Stimulated activated CD8-positive, alpha-beta memory T cell treated with anti-CD3 and anti-CD28 coated beads, Interleukin-7, amount 100 ng/mL, for 24 hours (primary cell): ENCODE measurements around the gene TNFRSF19.

Experiments used
- DNase-seq: peaks from one replicate; pipeline ENCODE4 v3.0.0-alpha.2; 2020; ENCODE audit warnings: low read depth

Gene TNFRSF19

DNA sequence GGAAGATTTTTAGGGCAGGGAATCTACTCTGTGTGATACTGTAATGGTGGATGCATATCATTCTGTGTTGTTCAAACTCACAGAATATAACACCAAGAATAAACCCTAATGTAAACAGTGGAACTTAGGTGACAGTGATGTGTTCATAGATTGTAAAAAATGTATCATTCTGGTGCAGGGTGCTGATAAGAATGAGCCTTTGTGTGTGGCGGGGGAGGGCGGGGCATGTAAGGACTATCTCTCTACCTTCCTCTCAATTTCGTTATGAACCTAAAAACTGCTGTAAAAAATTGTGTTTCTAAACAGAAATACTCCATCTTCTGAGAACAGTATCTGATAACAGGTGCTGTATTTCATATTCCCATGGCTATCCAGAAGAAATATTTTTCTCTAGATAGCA lies 35.6 kb downstream of the TNFRSF19 start:
- DNase-seq: no peak

DNA sequence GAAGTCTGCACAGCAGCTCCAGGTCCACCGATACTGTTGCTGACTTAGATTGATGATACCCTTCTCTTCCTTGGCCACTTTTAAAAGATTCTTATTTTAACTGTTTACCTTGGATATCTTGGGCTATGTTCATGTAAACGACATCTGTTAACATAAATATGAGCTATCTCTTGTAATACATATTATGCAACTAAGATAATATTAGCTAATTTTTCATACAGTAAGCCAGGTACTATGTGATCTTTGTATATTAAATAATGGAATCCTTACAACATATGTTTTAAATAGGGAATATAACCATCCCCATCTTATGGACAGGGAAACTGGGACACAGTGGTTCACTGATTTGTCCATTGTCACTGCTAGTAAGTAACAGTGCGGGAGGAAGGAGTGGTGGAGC lies 37.9 kb downstream of the TNFRSF19 start:
- DNase-seq: no peak

DNA sequence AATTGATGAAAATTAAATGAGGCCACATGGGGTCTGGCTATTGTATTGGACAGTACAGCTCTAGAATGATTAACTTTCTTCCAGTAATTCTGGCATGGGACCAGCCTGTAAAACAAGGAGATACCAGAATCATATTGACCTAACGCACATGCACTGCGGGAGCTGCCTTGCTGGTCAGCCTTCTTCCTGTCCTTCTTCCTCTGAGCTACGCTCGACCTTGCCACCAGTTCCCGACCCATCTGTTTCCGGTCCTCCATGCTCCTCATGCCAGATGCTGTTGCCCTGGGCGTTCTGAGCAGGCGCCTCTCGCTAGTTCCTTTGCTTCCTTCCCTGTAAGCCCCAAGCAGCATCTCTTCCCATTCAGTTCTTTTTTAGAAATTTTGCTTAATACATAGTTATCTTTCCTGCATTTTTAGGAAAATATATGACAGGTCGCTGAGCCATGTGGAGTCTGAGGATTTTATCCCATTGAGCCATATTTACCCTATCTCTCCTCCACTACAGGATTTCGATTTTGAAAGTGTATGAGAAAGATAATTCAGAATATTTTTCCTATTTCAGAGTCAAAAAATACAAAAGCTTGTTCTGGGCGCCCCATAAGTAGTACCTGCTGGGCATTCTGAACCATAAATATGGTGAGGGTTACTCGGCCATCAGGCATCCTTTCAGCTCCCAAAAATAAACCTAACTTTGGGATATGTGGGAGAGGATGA lies 38.6 kb downstream of the TNFRSF19 start:
- DNase-seq: no peak

DNA sequence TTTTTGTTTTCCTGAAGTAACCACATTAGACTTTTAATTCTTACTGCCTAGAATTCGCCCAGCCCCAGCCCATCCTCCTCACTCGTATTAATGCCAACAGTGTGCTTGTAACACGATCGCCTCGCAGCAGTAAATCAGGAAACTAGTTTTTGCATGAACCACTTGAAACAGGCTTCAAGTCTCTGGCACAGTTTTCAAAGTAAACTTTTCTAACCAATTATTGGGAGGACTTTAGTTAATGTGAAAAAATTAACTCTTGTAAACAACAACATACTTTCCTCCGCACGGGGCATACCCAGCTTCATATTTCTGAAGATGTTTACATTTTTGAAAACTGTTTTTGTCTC lies 39.2 kb downstream of the TNFRSF19 start:
- no peak for DNase-seq

DNA sequence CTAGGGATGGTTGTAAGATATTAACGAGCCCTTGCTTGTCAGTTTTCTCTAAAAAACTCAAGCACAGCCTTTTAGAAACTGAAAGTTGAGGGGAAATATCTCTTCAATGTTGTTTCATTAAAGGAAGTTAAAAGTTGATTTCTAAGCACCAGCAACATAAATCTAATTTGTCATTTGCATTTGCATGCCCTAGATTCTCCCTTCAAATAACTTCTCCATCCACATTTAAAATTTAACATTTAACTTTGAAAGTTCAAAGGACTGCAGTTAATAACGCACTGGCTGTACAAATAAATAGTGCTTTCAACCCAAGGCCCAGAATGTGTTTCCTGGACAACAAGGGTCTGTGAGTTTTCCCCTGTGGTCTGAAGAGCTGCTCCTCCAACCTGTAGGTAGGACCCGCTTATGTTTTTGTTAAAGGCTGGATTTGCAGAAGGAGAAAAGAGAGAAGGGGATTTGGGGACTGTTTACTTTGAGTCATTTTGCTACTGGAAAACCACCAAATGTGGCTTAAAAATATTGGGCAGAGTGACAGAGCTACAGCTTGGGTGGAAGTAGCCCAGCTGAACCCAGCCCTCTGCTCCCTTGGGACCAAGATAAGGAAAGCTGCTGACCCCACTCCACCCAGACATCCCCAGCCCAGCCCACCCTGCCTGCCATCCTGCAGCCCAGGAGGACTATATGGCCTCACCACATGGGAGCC lies 39.8 kb downstream of the TNFRSF19 start:
- no peak for DNase-seq

DNA sequence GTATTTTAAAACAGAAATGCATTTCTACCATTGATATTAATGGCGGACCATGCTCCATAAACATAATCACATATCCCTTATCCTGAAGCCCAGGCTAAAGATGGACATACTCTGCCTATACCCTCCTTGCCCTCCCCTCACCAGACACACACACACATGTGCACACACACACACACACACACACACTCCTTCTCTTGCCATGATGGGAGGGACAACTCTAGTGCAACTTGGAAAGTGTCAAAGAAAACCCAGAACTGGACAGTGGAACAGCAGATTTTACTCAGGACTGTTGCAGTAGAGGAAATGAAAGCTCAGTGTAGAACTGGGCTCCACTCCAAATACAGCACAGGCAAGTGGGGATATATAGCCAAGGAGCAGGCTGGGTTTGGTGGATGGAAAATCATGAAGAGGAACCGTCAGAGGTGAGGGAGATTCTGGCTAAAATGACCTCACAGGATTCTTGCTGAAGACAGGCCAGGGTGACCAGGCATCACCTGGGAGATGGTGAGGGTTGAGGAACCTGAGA lies 40.8 kb downstream of the TNFRSF19 start:
- DNase-seq: no peak

DNA sequence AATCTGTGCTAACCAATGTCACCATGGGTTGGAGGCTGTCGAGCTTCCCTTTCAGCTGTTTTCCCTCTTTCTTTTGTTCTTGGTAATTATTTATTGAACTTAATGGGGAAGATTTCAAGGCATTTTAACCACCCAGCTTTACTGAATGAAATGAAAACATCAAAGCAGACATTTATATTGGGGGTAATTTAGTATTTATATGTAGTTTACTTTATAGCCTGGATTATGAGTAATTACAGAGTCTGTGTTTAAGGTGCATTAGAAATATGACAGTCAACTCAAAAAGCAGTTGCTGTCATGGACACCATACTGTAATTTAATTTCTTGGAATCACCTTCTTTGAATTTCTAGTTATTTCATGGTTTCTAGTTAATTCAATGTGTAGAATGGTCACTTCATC lies 42.0 kb downstream of the TNFRSF19 start:
- DNase-seq: no peak

DNA sequence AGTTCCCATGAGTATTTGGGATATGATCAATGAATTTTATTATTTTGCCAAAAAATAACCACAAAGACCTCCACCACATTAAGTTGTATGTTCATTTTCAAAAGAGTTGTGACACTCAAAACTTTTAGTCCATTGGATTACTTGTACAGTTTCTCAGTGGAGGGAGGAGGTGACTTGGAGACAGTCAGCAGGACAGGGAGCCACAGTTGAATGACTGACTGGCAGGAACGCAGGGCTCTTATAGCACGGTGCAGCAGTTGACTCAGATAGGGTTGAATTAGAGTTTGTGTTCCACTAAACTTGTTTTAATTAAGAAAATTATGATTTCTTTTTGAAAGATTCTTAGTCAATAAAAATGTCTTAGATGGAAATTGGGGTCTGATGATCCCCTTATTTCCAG lies 42.5 kb downstream of the TNFRSF19 start:
- DNase-seq: no peak

DNA sequence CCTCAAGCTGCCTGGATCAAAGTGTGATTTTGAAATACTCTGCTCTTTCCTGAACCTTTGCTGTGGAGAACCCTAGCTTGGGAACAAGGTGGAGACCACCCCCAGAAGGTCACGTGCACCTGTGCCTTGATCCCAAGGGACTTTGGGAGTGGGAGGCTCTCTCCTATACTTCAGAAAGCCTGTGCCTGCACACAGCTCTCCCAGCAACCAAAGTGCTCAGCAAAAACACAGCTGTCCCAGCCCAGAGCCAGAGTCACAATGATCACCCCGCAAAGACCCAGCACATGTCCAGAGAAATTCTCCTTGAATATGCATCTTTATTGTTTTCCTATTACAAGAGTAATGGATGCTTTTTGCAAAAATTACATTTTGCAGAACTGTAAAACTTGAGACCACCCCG lies 43.4 kb downstream of the TNFRSF19 start:
- no peak for DNase-seq

DNA sequence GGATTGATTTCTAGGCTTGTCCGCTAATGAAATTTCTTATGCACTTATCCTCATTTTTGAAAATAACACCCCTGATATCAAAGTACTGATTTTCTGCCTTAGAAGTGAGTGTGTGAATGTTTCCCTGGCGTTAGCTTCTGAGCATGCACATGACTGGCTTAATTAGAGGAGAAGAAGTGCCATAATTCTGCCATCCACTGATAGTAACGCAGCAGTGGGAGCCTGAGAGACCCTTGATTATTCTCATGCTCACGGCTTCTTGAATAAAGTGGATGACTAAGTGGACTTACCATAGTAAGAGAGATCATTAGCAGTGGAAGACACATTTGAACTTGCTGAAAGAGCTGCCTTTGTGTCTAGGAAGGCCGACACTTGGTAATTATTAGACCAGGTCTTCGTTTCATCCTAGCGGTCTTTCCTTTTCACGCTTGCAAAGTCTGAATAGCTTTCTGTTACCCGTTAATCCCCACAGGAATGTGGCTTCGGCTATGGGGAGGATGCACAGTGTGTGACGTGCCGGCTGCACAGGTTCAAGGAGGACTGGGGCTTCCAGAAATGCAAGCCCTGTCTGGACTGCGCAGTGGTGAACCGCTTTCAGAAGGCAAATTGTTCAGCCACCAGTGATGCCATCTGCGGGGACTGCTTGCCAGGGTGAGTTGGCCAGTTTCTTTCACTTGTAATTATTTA lies 45.3 kb downstream of the TNFRSF19 start:
- no peak for DNase-seq

DNA sequence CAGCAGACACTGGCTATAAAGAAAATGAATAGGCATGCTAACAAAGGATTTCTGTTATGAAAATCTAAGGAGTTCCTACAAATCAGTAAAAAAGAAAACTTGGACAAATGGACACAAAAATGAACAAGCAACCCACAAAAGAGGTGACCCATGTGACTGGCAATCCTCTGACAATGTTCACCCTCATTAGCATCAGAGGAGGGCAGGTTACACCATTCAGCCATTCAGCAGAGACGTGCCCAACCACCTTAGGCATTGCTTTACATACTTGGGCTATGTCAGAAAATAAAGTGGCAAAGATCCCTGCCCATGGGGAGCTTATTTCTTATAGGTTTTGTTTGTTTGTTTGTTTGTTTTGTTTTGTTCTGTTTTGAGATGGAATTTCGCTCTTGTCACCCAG lies 46.0 kb downstream of the TNFRSF19 start:
- DNase-seq: no peak

DNA sequence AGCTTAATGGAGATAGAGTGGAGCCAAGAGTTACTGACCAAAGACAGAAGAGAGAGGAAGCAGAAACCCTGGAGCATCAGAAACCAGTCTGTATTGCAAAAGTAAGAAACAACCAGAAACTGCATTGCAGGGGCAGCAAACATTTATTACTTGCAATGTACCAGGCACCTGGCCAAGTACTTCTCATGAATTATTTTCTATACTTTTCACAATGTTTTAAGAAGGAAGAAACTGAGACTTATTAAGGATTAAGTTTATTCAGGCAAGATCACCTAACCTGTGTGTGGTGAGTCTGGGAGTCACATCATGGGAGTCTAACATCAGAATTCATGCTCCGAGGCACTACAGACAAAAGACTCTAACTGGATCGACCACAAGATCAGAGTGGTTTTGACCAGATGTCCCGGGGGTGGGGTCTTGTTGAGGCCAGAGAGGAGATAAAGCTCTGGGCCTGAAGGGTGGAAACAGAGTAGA lies 47.4 kb downstream of the TNFRSF19 start:
- no peak for DNase-seq

DNA sequence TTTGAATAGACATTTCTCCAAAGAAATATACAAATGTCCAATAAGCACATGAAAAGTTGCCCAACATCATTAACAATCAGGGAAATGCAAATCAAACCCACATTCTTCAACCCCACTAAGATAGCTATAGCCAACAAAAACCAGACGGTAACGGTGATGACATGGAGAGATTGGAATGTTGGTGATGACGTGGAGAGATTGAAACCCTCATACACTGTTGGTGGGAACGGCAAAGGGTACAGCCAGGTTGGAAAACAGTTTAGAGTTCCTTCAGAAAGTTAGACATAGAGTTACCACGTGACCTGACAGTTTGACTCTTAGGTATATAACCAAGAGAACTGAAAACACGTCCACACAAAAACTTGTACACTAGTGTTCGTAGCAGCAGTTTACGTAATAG lies 48.1 kb downstream of the TNFRSF19 start:
- DNase-seq: no peak

DNA sequence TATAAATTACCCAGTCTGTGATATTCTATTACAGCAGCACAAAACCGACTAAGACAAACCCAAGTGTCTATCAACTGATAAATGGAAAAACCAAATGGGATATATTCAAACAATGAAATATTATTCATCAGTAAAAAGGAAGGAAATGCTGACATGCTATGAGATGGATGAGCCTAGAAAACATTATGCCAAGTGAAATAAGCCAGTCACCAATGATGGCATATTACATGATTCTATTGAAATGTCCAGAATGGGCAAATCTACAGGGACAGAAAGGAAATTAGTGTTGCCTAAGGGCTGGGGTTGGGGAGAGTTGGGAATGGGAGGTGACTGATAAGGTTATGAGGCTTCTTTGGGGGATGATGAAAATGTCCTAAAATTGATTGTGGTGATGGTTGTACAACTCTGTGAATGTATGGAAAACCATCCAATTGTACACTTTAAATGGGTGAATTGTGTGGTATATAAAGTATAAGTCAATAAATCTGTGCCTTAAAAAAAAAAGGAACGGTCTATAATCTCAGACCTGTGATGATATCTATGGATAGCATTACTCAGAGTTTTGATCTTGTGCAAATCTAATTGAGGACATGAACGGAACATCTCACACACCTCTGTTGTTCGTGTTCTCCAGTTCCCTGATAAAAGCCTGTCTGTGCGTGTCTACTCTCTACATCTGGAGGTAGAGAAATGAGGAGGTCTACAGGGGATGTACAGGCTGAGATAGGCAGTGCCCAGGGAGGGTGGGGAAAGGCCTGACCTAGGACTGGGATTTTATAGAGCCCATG lies 49.0 kb downstream of the TNFRSF19 start:
- DNase-seq: no peak

DNA sequence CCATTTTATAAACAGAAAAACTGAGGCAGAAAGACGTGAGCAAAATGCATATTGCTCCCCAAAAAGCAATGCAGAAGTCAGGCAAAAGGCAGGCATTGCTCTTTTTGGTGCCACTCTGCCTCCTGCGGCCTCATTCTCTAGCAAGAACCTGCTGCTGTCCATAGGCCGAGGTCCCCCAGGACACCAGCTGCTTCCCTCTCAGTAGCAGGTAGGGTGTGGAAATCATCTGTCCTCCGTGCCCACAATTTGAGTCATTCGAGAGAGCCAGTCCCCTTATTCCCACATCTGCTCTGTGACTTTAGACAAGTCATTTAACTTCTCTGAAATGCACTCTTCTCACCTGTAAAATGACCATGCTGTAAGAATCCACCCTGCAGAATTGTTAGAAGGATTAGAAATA lies 50.0 kb downstream of the TNFRSF19 start:
- DNase-seq: no peak

DNA sequence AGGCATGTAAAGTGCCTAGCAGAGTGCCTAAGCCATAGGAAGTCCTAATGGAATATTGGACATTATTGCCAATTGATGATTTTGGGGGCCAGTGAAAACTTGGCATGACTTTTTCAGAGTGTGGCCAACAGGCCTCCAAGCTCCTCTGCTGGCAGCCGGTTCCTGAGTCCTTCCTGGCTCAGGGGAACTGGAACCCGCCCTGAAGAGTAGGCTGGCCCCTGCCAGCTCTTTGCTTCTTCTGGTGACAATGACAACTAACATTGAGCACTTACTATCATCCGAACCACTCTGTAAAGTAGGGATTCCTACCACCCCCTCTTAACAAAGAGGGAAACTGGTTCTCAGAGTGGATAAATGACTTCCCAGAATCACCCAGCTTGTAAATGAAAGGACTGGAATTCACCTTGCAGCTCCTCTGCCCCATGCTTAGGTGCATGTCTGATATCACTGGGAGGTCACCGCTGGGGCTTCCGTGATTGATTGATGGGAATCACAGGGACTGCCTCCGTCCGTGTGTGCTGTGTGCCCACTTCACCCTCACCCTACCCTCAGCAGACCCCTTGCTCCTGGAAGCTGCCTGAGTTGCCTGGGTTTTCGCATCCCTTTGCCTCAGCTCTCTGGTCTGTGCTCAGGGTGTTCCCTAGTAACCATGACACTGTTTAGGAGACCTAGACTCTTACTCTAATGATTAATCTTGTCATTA lies 50.6 kb downstream of the TNFRSF19 start:
- no peak for DNase-seq

DNA sequence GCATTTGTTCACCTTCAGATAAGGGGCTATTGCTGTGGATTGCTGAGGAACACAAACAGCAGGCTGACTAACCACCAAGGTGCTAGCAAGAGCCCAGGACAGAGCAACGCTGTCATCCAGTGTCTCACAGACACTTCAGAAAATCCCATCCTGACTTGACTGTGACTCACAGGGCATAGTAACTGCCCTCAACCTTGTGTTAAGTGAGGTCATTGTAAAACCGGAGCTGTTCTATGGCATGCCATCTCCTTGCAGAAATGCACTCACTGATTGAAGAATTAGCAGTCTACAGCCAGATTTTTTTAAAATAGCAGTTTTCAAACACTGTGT lies 51.1 kb downstream of the TNFRSF19 start:
- no peak for DNase-seq

DNA sequence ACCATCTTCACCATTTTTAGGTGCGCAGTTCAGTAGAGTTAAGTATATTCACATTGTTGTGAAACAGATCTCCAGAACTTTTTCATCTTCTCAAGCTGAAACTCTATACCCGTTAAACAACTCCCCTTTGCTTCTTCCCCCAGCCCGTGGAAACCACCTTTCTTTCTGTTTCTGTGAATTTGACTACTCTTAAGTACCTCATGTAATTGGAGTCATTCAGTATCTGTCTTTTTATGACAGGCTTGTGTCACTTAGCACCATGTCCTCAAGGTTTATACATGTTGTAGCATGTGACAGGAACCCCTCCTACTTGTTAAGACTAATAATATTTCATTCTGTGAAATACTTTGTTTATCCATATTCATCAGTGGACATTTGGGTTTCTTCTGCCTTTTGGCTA lies 52.8 kb downstream of the TNFRSF19 start:
- DNase-seq: no peak

DNA sequence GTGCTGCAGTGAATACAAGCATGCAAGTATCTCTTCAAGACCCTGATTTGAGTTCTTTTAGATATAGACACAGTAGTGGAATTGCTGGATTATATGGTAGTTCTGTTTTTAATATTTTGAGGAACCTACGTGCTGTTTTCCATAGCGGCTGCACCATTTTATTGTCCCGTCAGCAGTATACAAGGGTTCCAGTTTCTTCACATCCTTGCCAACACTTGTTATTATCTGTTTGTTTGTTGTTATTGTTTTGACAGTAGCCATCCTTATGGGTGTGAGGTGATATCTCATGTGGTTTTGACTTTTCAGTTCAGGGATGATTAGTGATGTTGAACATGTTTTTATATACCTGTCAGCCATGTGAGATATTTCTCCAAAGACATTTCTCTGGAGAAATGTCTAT lies 53.2 kb downstream of the TNFRSF19 start:
- no peak for DNase-seq

DNA sequence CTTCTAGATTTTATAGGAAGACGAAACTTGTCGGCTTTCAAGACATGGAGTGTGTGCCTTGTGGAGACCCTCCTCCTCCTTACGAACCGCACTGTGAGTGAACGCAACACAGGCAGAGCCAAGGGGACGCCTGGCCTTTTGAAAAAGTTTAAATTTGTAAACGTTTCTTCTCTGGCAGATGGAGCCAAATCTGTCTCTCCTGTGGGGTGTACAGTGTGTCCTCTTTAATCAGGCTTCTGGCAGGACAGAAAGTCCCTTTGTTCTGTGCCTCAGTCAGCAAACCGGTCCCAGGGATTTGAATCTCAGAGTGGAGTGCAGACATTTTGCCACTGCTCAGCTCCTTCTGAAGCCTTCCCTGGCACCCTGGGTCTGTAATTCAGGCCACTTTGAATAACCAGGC lies 56.5 kb downstream of the TNFRSF19 start:
- no peak for DNase-seq

DNA sequence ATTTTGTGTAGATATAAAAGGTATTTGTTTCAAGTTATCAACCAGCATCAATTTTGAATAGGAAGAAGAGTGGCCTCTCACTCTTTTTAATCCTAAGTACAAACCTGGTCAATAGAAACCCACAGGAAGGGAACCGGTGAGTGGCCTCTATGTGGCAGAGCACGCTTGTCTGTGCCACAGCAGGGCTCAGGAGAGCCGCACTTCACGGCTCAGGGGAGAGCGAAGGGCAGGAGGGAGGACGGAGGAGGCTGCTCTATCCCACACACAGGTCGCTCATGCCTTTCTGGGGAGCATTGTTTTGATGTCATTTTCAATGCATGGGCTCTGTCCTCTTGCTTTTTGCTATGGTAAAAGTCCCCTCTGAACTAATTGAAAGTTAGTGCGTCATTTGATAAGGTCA lies 57.2 kb downstream of the TNFRSF19 start:
- DNase-seq: no peak

DNA sequence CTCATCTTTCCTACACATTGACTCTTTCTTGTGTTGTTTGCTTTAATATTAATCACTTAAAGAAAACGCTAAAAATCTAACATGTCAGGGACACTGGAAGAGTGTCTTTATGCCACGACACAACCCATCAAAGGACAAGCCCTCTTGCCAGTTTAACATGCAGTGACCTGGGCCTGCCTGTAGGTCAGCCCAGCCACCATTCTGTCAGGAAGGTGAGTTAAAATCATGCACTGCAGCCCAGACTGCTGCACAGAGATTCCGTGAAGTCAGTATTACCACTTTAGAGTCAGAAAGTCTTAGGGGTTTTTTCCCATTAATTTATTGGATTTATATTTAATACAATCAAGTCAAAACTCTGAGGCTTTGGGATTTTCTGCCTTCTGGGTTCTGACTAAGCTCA lies 58.0 kb downstream of the TNFRSF19 start:
- no peak for DNase-seq
